ENCODE measurements around the gene ABHD16B. TPM values are rescaled to one million over a fixed set of nuclear protein-coding genes. Genes with fewer than 3 reads are reported as not detected.

Gene ABHD16B
- total RNA-seq, 2 donors from 2014 or later = not detected

DNA sequence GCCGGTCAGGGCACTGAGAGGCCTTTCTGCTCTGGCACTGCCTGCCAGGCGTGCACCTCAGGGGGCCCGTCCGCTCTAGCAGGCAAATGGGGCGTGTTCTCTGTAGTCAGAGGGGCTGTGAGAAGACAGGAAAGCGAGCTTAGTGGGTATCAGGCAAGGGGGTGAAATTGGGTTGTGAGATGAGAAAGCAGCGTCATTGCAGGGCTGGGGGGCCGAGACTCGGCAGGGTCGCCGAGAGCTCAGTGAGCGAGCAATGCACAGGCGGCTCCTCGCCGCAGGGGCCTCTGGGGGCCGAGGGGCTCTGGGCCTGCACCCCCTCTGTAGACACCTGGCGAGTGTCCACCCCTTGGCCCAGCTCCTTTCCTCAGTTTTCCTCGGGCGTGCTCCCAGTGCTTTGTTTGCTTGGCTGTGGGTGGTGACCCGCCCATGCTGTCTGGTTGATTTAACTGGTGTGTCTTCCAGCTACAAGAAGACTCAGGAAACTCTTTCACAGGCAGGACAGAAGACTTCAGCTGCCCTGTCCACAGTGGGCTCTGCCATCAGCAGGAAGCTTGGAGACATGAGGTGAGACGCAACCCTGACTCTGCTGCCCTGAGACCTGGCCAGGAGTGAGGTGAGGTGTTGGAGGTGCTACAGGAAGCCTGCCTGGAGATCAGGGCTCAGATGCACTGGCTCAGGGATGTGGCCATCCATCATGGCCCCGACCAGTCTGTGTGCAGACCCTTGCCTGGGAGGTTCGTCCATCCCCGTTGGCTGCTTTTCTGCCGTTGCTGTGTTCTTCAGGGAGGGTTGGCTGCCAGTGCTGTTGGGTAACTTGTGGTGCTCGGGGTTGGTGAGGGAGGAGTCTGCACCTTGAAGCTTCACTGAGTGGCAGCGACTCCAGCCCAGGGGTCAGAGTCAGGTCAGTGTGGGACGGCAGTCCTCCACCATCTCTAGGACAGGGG is 21.2 kb downstream of the ABHD16B start:
- Histone ChIP-seq H3K4me3 (no peak overlapping the region), H3K36me3 (peaks cover 49% of the 10 kb centered on the region), H3K9me3 (no peaks in the 10 kb centered on the region), H3K4me1 (peaks cover 0 to 4% of the 10 kb centered on the region in 2 donors), H3K27me3 (no peaks in the 10 kb centered on the region), H3K27ac (no peak overlapping the region)
- TF ChIP-seq CTCF (IDR thresholded peaks at IDR 0.05) = no peak
- DNase-seq (ENCODE audit: low spot score) = no peak

GRCh38 chr20:63883201-63883593 is 21.9 kb downstream of the ABHD16B start:
- Histone ChIP-seq H3K36me3 (peaks cover 49% of the 10 kb centered on the region), H3K27me3 (no peaks in the 10 kb centered on the region), H3K27ac (no peak overlapping the region), H3K4me1 (peaks cover 0 to 4% of the 10 kb centered on the region in 2 donors), H3K9me3 (no peaks in the 10 kb centered on the region), H3K4me3 (no peak overlapping the region)
- no peak for TF ChIP-seq CTCF (IDR thresholded peaks at IDR 0.05)
- no peak for DNase-seq (ENCODE audit: low spot score)

- Histone ChIP-seq H3K4me1 (peaks cover 0 to 4% of the 10 kb centered on the region in 2 donors), H3K4me3 (no peak overlapping the region), H3K9me3 (no peaks in the 10 kb centered on the region), H3K27ac (peak overlapping the region; percentile 48 to 58), H3K27me3 (no peaks in the 10 kb centered on the region), H3K36me3 (peaks cover 49% of the 10 kb centered on the region)
- TF ChIP-seq CTCF (IDR thresholded peaks at IDR 0.05) = no peak
- no peak for DNase-seq (ENCODE audit: low spot score)
Measured at GRCh38 chr20:63884506-63885263, 23.4 kb downstream of the ABHD16B start.

- Histone ChIP-seq H3K36me3 (peaks cover 57% of the 10 kb centered on the region), H3K4me3 (no peak overlapping the region), H3K27me3 (no peaks in the 10 kb centered on the region), H3K27ac (peak overlapping the region; percentile 47 to 58), H3K9me3 (no peaks in the 10 kb centered on the region), H3K4me1 (peaks cover 0 to 4% of the 10 kb centered on the region in 2 donors)
- DNase-seq (ENCODE audit: low spot score) = no peak
- no peak for TF ChIP-seq CTCF (IDR thresholded peaks at IDR 0.05)
Measured at GRCh38 chr20:63885264-63886053, 24.2 kb downstream of the ABHD16B start.

GRCh38 chr20:63886054-63886419 is 24.7 kb downstream of the ABHD16B start:
- no peak for DNase-seq (ENCODE audit: low spot score)
- Histone ChIP-seq H3K4me3 (no peak overlapping the region), H3K27ac (no peak overlapping the region), H3K9me3 (no peaks in the 10 kb centered on the region), H3K27me3 (no peaks in the 10 kb centered on the region), H3K4me1 (peaks cover 0 to 4% of the 10 kb centered on the region in 2 donors), H3K36me3 (peaks cover 63% of the 10 kb centered on the region)
- no peak for TF ChIP-seq CTCF (IDR thresholded peaks at IDR 0.05)
